Right cardiac atrium (tissue), 5 donors: ENCODE results near the gene CD226. TPM values are rescaled to one million over a fixed set of nuclear protein-coding genes. Genes with fewer than 3 reads are reported as not detected.
"Not testable (repeated sequence)": the region's sequence is repeated elsewhere in the genome, so short reads cannot be mapped to it uniquely, and the experiment has no call there.

Experiments used
- ATAC-seq, 2 donors: fragments of 200-7000 bp; cut with Tn5 transposase; one replicate each; pipeline versions ENCODE4 v1.8.0 to v1.9.1; 2020; ENCODE audit warnings: moderate library complexity in 2 of 2, mild to moderate bottlenecking in 1 of 2
- DNase-seq, 3 donors: peaks; one replicate each; pipeline ENCODE4 v3.0.0-alpha.2; 2020
- H3K27ac ChIP-seq: one replicate; pipeline ENCODE4 v1.5.1; 2013; ENCODE audit warnings: mild to moderate bottlenecking, low read length, control low read depth, moderate library complexity
- H3K27me3 ChIP-seq: one replicate; pipeline ENCODE4 v1.6.1; 2013; ENCODE audit not compliant: control insufficient read depth, insufficient read depth
- H3K4me1 ChIP-seq: one replicate; pipeline ENCODE4 v1.6.1; 2013; ENCODE audit warnings: low read length; ENCODE audit not compliant: control insufficient read depth, insufficient read depth
- H3K4me3 ChIP-seq: one replicate; pipeline ENCODE4 v1.5.1; 2013; ENCODE audit warnings: low read length, control low read depth
- H3K9me3 ChIP-seq: one replicate; pipeline ENCODE4 v1.6.1; 2013; ENCODE audit warnings: low read length; ENCODE audit not compliant: control insufficient read depth
- WGBS: extraction: QIAGEN DNeasy Blood & Tissue Kit; methylation state at CpG from one replicate; pipeline ENCODE4 v1.1.7; 2013; 5-methylcytosine and 5-hydroxymethylcytosine counted together
- intact Hi-C, 4 donors: fragments of 100-400 bp; cut with DNase I; formaldehyde crosslinking; loops; one replicate each; pipeline versions ENCODE4 v1.11.0 to v1.14.0; 2022 to 2023
- polyA plus RNA-seq: library from polyadenylated mRNA; stranded (reverse); fragments of 200-250 nt; gene quantifications from one replicate; pipeline ENCODE4 v1.2.3, GENCODE V29; 2013
- total RNA-seq, 4 donors: library from RNA; stranded (reverse); fragmentation: NEBNext Ultra II Directional; extraction: Animal tissue kit (Norgen Biotek cat#: 25700); gene quantifications; one replicate each; pipeline ENCODE4 v1.2.1, GENCODE V29; 2021
- donor health status: healthy with polysubstance abuse.
- donor health status: DM: no; HTN: yes; CAD: no.
- donor health status: DM: no; HTN: no; CAD: no.
- donor health status: DM: no; HTN: yes; CAD: no; lungs with severe emphysema.
- donor health status: DM: yes; HTN: yes; CAD: no.

The CD226 gene
- total and polyA plus RNA-seq, 5 donors, result 0.11 to 1.8 (median 1.3) TPM

- ATAC-seq, result no peak
- H3K27ac ChIP-seq, result no peak overlapping the region
- no peak overlapping the region for H3K4me3 ChIP-seq
- DNase-seq, result peak in 1 of 3 donors; percentile 23
- H3K4me1 ChIP-seq, result no peaks in the 10 kb centered on the region
- WGBS, result 95% methylated on average over 11 of the region's 11 CpGs
- intact Hi-C loops, result no loop called here
- no peaks in the 10 kb centered on the region for H3K27me3 ChIP-seq
- H3K9me3 ChIP-seq, result no peaks in the 10 kb centered on the region
Measured at GRCh38 chr18:69839497-69839896, 108.2 kb downstream of the CD226 start.

DNA sequence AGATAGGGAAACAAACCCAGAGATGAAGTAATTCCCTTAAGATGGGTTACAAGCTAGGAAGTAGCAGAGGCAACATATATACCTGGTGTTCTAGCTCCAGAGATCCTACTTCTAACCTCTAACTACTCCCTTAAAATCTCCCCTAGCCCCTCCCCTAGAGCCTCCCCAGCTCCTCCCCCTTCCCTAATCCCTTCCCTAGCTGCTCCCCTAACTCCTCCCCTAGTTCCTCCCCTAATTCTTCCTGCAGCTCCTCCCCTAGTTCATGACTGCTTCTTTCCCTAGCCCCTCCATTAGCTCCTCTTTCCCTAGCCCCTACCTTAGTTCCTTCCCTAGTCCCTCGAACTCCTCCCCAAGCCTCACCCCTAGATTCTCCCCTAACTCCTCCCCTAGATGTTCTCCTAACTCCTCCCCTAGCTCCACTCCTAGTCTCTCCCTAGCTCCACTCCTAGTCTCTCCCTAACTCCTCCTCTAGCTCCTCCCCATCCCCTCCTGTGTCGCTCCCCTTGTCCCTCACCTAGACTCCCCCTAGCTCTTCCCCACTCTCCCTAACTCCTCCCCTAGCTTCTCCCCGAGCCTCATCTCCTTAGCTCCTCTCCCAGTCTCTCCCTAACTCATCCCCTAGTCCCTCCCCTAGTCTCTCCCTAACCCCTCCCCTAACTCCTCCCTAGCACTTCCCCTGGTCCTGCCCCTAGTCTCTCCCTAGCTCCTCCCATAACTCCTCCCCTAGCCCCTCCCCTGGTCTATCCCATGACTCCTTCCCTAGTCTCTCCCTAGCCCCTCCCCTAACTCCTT lies 108.9 kb downstream of the CD226 start:
- intact Hi-C loops, result no loop called here
- ATAC-seq (peak; percentile 25 to 33), DNase-seq (no peak)
- Histone ChIP-seq H3K4me1 (no peaks in the 10 kb centered on the region), H3K9me3 (no peaks in the 10 kb centered on the region), H3K27me3 (no peaks in the 10 kb centered on the region), H3K27ac (no peak overlapping the region), H3K4me3 (no peak overlapping the region)
- WGBS, result 96% methylated on average over 3 of the region's 3 CpGs

DNA sequence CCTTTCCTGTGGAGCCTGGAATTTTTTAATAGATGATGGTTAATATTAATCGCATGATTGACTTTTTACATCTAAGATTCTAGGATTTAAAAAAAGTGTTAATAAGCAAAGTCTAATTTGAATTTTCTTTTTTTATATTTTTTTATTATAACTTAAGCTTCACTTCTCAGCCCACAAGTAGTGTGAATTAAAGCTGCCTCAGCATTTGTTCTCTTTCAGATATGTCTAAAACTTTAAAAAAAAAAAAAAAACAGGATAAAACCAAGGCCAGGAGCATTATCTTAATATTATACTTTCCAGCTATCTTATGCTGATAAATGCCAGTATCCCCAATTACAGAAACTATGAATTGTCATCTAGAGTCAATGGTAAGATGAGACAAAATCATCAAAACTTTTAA lies 109.7 kb downstream of the CD226 start:
- intact Hi-C loops, result no loop called here
- Histone ChIP-seq H3K4me3 (no peak overlapping the region), H3K9me3 (no peaks in the 10 kb centered on the region), H3K27me3 (no peaks in the 10 kb centered on the region), H3K27ac (no peak overlapping the region), H3K4me1 (no peaks in the 10 kb centered on the region)
- DNase-seq (no peak), ATAC-seq (no peak)
- 98% methylated on average over 1 of the region's 1 CpG for WGBS

GRCh38 chr18:69834980-69835379 lies 112.7 kb downstream of the CD226 start:
- H3K27me3 ChIP-seq, H3K4me1 ChIP-seq, H3K9me3 ChIP-seq, H3K27ac ChIP-seq, intact Hi-C loops, ATAC-seq, H3K4me3 ChIP-seq, DNase-seq: not testable (repeated sequence)
- 94% methylated on average over 12 of the region's 12 CpGs for WGBS

GRCh38 chr18:69830189-69830588 lies 117.5 kb downstream of the CD226 start:
- H3K4me3 ChIP-seq, result no peak overlapping the region
- no peaks in the 10 kb centered on the region for H3K4me1 ChIP-seq
- intact Hi-C loops, result no loop called here
- H3K9me3 ChIP-seq, result no peaks in the 10 kb centered on the region
- no peaks in the 10 kb centered on the region for H3K27me3 ChIP-seq
- WGBS, result 94% methylated on average over 1 of the region's 1 CpG
- no peak for DNase-seq
- H3K27ac ChIP-seq, result no peak overlapping the region
- ATAC-seq, result no peak

- Histone ChIP-seq H3K9me3 (no peaks in the 10 kb centered on the region), H3K27ac (no peak overlapping the region), H3K27me3 (no peaks in the 10 kb centered on the region), H3K4me3 (no peak overlapping the region), H3K4me1 (no peaks in the 10 kb centered on the region)
- no peak for DNase-seq
- WGBS, result 95% methylated on average over 4 of the region's 4 CpGs
- ATAC-seq, result no peak
- intact Hi-C loops, result no loop called here
Measured at GRCh38 chr18:69820538-69820937, 127.1 kb downstream of the CD226 start.

GRCh38 chr18:69819460-69819859 lies 128.2 kb downstream of the CD226 start:
- ATAC-seq (no peak), DNase-seq (no peak)
- H3K9me3 ChIP-seq, result no peaks in the 10 kb centered on the region
- no peaks in the 10 kb centered on the region for H3K4me1 ChIP-seq
- no peaks in the 10 kb centered on the region for H3K27me3 ChIP-seq
- intact Hi-C loops, result no loop called here
- 58% methylated on average over 2 of the region's 2 CpGs for WGBS
- H3K27ac ChIP-seq, result no peak overlapping the region
- no peak overlapping the region for H3K4me3 ChIP-seq

DNA sequence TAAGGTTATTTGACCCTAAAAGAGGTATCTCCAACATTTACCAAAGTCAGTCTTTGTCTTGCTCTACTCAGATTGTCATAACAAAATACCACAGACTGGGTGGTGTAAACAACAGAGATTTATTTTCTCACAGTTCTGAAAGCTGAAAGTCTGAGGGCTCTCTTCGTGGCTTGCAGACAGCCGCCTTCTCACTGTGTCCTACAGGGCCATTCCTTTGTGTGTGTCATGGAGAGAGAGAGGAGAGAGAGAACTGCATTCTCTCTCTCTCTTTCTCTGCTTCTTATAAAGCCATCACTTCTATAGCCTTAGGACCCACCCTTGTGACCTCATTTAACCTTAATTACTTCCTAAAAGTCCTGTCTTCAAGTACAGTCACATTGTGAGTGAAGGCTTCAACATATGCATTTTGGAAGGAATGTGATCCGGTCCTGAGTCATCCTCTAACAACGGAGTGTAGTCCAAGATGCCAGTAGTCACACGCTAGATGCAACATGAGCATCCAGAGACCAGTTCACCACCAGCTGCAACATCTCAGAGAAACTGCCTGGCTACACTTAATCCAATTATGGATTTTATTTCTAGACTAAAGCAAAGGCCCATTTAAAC lies 130.2 kb downstream of the CD226 start:
- H3K9me3 ChIP-seq, result no peaks in the 10 kb centered on the region
- ATAC-seq (no peak), DNase-seq (no peak)
- 71% methylated on average over 5 of the region's 5 CpGs for WGBS
- H3K27me3 ChIP-seq, result no peaks in the 10 kb centered on the region
- intact Hi-C loops, result no loop called here
- no peak overlapping the region for H3K4me3 ChIP-seq
- no peaks in the 10 kb centered on the region for H3K4me1 ChIP-seq
- H3K27ac ChIP-seq, result no peak overlapping the region

DNA sequence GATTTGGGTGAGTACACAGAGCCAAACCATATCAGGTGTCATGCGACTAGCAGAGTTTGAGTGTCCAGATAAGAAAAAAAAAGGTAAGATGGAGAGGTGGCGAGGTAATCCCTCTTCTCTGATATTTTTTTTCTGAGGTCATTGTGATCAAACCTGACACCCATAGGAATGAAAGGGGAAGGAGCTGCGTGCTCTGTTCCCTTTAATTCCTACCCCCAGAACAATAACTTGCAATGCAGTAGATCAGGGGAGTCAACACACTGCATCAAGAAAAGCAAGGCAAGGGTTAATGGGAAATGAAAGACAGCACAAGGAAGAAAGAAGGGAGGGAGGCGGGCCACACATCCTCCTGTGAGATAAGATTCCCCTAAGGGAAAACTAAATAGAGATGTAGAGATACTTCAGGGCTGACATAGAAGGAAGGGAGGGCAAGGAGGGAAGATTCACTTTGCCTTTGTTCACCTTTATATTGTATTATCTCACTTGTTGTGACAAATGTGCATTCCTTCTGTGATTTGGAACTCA lies 132.8 kb downstream of the CD226 start:
- H3K4me1 ChIP-seq, result no peaks in the 10 kb centered on the region
- H3K27me3 ChIP-seq, result no peaks in the 10 kb centered on the region
- H3K9me3 ChIP-seq, result no peaks in the 10 kb centered on the region
- no peak overlapping the region for H3K27ac ChIP-seq
- no peak for DNase-seq
- H3K4me3 ChIP-seq, result no peak overlapping the region
- WGBS, result 80% methylated on average over 4 of the region's 4 CpGs
- intact Hi-C loops, result no loop called here
- no peak for ATAC-seq

GRCh38 chr18:69813559-69813958 lies 134.1 kb downstream of the CD226 start:
- Histone ChIP-seq H3K9me3 (no peaks in the 10 kb centered on the region), H3K27ac (no peak overlapping the region), H3K27me3 (no peaks in the 10 kb centered on the region), H3K4me3 (no peak overlapping the region), H3K4me1 (no peaks in the 10 kb centered on the region)
- DNase-seq (no peak), ATAC-seq (no peak)
- WGBS, result 93% methylated on average over 1 of the region's 1 CpG
- intact Hi-C loops, result no loop called here

- Histone ChIP-seq H3K9me3 (no peaks in the 10 kb centered on the region), H3K4me1 (no peaks in the 10 kb centered on the region), H3K27me3 (no peaks in the 10 kb centered on the region), H3K4me3 (no peak overlapping the region), H3K27ac (no peak overlapping the region)
- ATAC-seq, result no peak
- DNase-seq, result no peak
- WGBS, result 80% methylated on average over 2 of the region's 2 CpGs
- intact Hi-C loops, result no loop called here
Measured at GRCh38 chr18:69808399-69808798, 139.3 kb downstream of the CD226 start.
